ENCODE results near the gene ZRANB2.

ZRANB2 gene

DNA sequence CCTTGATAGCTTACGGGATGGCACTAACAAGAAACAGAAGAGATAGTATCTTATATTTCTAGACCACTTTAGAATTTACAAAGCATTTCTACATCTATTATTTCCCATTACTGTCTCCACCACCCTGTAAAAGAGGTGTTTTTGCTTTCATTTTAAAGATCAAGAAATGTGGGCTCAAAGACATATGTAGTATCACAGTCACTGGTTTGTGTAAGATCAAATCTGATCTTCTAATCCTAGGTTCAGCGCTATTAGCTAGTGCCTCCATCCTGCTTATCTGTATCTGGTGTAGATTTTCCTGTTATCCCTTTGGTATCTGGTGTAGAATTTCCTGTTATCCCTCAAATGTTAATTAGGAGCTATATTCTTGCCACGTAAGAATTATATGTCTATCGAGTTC lies 23.6 kb upstream of the ZRANB2 start:
- Histone ChIP-seq H3K36me3 (no peaks in the 10 kb centered on the region), H3K4me3 (ENCODE audit: low read depth, low read length) (no peak overlapping the region), H3K27me3 (no peaks in the 10 kb centered on the region), H3K9me3 (no peaks in the 10 kb centered on the region), H3K4me1 (no peaks in the 10 kb centered on the region)
- DNase-seq = no peak
- TF ChIP-seq, protein P1, sequence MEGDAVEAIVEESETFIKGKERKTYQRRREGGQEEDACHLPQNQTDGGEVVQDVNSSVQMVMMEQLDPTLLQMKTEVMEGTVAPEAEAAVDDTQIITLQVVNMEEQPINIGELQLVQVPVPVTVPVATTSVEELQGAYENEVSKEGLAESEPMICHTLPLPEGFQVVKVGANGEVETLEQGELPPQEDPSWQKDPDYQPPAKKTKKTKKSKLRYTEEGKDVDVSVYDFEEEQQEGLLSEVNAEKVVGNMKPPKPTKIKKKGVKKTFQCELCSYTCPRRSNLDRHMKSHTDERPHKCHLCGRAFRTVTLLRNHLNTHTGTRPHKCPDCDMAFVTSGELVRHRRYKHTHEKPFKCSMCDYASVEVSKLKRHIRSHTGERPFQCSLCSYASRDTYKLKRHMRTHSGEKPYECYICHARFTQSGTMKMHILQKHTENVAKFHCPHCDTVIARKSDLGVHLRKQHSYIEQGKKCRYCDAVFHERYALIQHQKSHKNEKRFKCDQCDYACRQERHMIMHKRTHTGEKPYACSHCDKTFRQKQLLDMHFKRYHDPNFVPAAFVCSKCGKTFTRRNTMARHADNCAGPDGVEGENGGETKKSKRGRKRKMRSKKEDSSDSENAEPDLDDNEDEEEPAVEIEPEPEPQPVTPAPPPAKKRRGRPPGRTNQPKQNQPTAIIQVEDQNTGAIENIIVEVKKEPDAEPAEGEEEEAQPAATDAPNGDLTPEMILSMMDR (IDR thresholded peaks at IDR 0.05; ENCODE audit: low read depth, low read length) = no peak

DNA sequence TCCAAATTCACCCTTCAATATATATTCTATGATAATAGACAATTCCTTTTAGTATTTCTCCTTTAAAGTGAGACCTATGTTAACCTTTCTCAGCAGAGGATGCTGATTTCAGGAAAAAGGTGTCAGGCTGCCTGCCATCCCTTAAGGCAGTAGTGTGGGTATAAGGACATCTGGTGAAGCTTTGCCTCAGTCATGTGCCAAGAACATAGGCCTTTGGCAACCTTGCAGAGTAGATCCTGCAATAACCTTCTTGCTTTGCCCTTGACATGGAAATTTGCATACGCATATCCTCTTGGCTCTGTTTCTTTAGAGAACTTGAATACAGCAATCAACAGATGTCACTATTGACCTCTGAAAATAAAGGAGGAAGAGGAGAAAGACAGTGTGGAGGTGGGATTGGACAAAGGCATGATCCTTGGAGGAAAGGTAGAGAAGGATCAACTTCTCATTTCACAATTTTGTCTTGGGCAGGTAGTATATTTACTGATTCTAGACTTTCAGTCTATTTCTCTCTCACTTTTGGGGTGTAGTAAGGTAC lies 21.1 kb upstream of the ZRANB2 start:
- Histone ChIP-seq H3K4me1 (no peaks in the 10 kb centered on the region), H3K9me3 (no peaks in the 10 kb centered on the region), H3K27me3 (no peaks in the 10 kb centered on the region), H3K36me3 (no peaks in the 10 kb centered on the region), H3K4me3 (ENCODE audit: low read depth, low read length) (no peak overlapping the region)
- TF ChIP-seq, protein P1 (IDR thresholded peaks at IDR 0.05; ENCODE audit: low read depth, low read length) = no peak
- no peak for DNase-seq

DNA sequence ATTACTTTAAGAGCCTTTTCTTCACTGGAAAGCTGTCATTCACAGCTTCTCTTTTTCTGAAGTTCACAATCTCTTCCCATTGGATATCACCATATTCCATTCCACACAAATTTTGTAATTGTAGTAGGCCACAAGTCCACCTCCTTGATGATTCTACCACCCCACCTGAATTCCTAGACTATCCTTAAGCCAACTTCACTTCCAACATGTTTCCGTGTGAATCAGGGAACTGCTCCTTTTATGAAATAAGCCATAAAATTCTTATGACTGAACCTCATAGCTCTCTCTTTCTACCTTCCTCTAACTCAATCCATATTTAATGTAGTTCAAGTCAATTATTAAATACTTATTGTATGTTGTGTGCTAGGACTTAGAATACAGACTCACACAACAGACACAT lies 16.6 kb upstream of the ZRANB2 start:
- no peak for DNase-seq
- no peaks in the 10 kb centered on the region for H3K9me3 ChIP-seq
- no peaks in the 10 kb centered on the region for H3K4me1 ChIP-seq
- H3K36me3 ChIP-seq = no peaks in the 10 kb centered on the region
- H3K27me3 ChIP-seq = no peaks in the 10 kb centered on the region
- no peak overlapping the region for H3K4me3 ChIP-seq (ENCODE audit: low read depth, low read length)
- TF ChIP-seq, protein P1 (IDR thresholded peaks at IDR 0.05; ENCODE audit: low read depth, low read length) = no peak

DNA sequence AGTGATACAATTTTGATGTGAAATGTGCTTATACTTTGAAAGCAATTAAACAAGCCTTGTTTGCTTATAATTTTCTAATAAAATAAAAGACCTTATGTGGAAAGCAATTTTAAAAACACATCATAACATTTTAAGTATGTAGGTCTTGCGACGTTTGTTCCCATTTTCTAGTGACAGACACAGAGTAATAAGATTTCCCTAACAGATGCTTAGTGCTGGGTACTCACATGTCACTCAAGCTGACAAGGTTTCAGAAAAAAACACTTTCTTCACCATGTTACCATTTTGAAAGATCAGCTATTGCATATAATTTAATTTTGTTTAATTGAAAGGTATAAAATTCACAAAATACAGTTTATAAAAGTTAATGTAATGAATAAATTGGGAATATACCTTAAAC lies 14.1 kb upstream of the ZRANB2 start:
- TF ChIP-seq, protein P1 (IDR thresholded peaks at IDR 0.05; ENCODE audit: low read depth, low read length) = no peak
- no peak overlapping the region for H3K4me3 ChIP-seq (ENCODE audit: low read depth, low read length)
- H3K4me1 ChIP-seq = no peaks in the 10 kb centered on the region
- H3K9me3 ChIP-seq = no peaks in the 10 kb centered on the region
- DNase-seq = no peak
- H3K36me3 ChIP-seq = no peaks in the 10 kb centered on the region
- no peaks in the 10 kb centered on the region for H3K27me3 ChIP-seq

DNA sequence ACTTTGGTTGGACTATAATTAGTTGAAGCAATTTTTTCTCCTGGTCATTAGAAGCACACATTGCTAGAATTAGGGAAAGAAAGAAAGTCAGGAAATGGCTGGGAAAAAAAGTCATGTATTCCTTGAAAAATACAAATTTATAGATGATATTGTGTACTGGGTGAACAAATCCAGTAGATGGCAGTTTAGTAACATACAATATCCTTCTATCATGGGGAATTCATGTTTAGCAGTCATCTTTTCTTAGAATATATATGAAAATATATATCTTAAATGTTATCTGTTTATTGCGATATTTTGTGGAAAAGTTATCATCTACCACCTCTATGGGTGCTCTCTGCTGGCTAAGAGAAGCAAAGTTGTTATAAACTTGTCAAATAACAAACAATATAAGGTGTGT lies 13.1 kb upstream of the ZRANB2 start:
- H3K4me3 ChIP-seq (ENCODE audit: low read depth, low read length) = no peak overlapping the region
- TF ChIP-seq, protein P1 (IDR thresholded peaks at IDR 0.05; ENCODE audit: low read depth, low read length) = peak; percentile 27; the same call in 1 of the 2 replicates
- H3K36me3 ChIP-seq = no peaks in the 10 kb centered on the region
- H3K27me3 ChIP-seq = no peaks in the 10 kb centered on the region
- no peaks in the 10 kb centered on the region for H3K9me3 ChIP-seq
- H3K4me1 ChIP-seq = no peaks in the 10 kb centered on the region
- DNase-seq = no peak

DNA sequence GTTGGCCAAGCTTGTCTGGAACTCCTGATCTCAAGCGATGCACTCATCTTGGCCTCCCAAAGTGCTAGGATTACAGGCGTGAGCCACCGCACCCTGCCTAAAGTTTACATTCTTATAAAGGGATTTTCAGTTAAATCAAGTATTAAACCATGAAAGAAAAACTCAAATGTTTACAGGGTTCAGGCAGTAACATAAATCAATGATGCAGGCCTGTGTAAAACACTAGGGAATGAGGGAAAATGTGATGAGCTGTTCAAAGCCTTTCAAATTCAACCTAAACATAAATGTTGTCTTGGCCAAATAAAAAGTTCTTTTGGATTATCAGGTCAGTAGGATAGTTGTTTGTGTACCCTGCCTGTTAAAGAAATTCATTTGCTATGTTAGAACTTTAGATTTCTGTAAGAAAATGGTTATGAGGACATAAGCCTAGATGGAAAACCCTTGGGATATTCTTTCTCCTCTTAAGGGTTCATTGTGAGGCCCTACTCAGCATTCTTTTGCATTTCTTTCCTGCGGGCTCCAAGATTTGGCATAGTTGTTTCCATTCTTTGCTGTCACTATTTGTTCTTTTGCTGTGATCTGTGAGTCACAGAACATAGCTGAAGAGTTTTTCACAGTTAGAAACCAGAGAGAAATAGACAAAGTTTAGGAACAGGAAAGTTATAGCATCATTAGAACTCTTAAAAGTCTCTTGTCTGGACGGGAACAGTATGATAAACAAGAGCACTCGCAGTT lies 8.9 kb upstream of the ZRANB2 start:
- TF ChIP-seq, protein P1 (IDR thresholded peaks at IDR 0.05; ENCODE audit: low read depth, low read length) = no peak
- Histone ChIP-seq H3K4me1 (no peaks in the 10 kb centered on the region), H3K4me3 (ENCODE audit: low read depth, low read length) (no peak overlapping the region), H3K36me3 (no peaks in the 10 kb centered on the region), H3K9me3 (no peaks in the 10 kb centered on the region), H3K27me3 (no peaks in the 10 kb centered on the region)
- no peak for DNase-seq

Measured in BE2C (cell line).